ENCODE data around the gene TRIM71. TPM values are rescaled to one million over a fixed set of nuclear protein-coding genes. Genes with fewer than 3 reads are reported as not detected.
A peak's percentile ranks its signal among the peaks of the same experiment; 100 is the strongest.

The TRIM71 gene
- total RNA-seq, 1 experiment from 2014 or later = 274 TPM

- no peak for TF ChIP-seq ZNF532 (CRISPR knock-in tag; IDR thresholded peaks at IDR 0.05; ENCODE audit: borderline replicate concordance)
- TF ChIP-seq SOX15 (CRISPR knock-in tag; IDR thresholded peaks at IDR 0.05) = no peak
- no peak for TF ChIP-seq TCF7 (CRISPR knock-in tag; IDR thresholded peaks at IDR 0.05; ENCODE audit: low read depth)
- TF ChIP-seq NFATC4 (CRISPR knock-in tag; IDR thresholded peaks at IDR 0.05) = no peak
- no peak for TF ChIP-seq AFF4 (CRISPR knock-in tag; IDR thresholded peaks at IDR 0.05; ENCODE audit: borderline replicate concordance)
Observed at GRCh38 chr3:32813180-32813579, 4.6 kb upstream of the TRIM71 start (continued).

- H3K27ac Mint-ChIP-seq = peak overlapping the region; percentile 95
- no peak for ATAC-seq
- H3K4me3 Mint-ChIP-seq = peak overlapping the region; percentile 94
- H3K36me3 Mint-ChIP-seq = peaks cover 19% of the 10 kb centered on the region
- TF ChIP-seq CTCF (IDR thresholded peaks at IDR 0.05) (no peak), ZNF396 (CRISPR knock-in tag; IDR thresholded peaks at IDR 0.05; ENCODE audit: borderline replicate concordance) (no peak), ZNF532 (CRISPR knock-in tag; IDR thresholded peaks at IDR 0.05; ENCODE audit: borderline replicate concordance) (no peak), ZNF425 (CRISPR knock-in tag; conservative IDR thresholded peaks at IDR 0.05) (no peak), ARID4B (CRISPR knock-in tag; IDR thresholded peaks at IDR 0.05; ENCODE audit: borderline replicate concordance) (no peak)
- no peak for DNase-seq (ENCODE audit: low spot score)
- POLR2A ChIA-PET = interaction anchor here (2.3 kb wide), 1 partner anchor 33 kb away, joined by 14 read pairs; no protein-coding TSS in a partner anchor
- H3K9me3 Mint-ChIP-seq = no peaks in the 10 kb centered on the region
- H3K4me1 Mint-ChIP-seq = peaks cover 33% of the 10 kb centered on the region
- H3K27me3 Mint-ChIP-seq (ENCODE audit: low read depth) = peaks cover 6% of the 10 kb centered on the region; the same call in 1 of the 2 replicates
- CTCF ChIA-PET = interaction anchor here (0.5 to 4.1 kb wide), 9 partner anchors 9 to 102 kb away, joined by 3 to 28 read pairs (median 3); no protein-coding TSS in a partner anchor
Observed at GRCh38 chr3:32814361-32814760, 3.4 kb upstream of the TRIM71 start.
